RCC 7860 (cell line): ENCODE data around the gene ADAM10.
"Not testable (repeated sequence)": the region's sequence is repeated elsewhere in the genome, so short reads cannot be mapped to it uniquely, and the experiment has no call there.

ENCODE experiments used
- DNase-seq: peaks from one replicate; pipeline ENCODE4 v3.0.0-alpha.2; 2015; ENCODE audit warnings: low spot score
- FAIRE-seq: peaks from 2 replicates; lab custom pipeline; 2012; peaks lifted over from hg19 to GRCh38; lab: Jason Lieb, UNC

The ADAM10 gene, protein sequence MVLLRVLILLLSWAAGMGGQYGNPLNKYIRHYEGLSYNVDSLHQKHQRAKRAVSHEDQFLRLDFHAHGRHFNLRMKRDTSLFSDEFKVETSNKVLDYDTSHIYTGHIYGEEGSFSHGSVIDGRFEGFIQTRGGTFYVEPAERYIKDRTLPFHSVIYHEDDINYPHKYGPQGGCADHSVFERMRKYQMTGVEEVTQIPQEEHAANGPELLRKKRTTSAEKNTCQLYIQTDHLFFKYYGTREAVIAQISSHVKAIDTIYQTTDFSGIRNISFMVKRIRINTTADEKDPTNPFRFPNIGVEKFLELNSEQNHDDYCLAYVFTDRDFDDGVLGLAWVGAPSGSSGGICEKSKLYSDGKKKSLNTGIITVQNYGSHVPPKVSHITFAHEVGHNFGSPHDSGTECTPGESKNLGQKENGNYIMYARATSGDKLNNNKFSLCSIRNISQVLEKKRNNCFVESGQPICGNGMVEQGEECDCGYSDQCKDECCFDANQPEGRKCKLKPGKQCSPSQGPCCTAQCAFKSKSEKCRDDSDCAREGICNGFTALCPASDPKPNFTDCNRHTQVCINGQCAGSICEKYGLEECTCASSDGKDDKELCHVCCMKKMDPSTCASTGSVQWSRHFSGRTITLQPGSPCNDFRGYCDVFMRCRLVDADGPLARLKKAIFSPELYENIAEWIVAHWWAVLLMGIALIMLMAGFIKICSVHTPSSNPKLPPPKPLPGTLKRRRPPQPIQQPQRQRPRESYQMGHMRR

DNA sequence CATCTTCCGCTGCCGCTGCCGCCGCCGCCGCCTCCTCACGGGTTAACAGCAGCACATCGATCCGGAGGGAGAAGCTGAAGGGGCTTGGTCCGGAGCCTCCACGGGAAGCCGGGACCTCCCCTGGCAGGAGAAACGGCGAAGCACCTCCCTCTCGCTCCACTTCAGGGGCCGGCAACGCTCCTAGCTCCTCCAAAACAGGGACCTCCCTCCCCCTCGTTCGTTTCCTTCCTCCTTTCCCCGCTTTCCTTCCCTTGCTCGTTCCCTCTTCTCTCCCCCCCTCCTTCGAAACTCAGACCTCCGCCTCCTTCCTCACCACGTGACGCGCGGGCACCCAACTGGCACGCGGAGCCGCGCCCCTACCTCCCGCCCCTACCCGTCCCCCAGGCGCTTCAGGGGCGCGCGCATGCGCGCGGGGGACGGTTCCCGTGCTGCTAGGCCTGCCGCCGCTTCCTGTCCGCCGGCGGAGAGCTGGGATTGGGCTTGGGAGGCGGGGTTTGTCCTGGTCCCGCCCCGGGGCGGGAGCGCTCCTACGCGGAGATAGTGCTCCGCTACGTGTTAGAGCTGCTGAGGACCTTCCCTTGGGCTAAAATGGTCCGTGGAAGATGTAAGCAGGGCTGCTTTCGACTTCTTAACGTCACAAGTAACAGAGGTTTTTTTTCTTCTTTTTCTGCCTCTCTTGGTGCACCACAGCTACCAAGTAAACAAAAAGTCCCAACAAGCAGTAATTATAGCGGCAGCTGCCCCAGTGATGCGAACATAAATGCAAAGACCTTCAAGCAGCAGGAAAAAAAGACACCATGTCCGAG, at the start of gene ADAM10:
TSS of gene ADAM10 (minus strand) at position 176 of the 806 bp plus-strand sequence. CDS start at position 3, 173 bp downstream.
- DNase-seq (peak; percentile 96), FAIRE-seq (peak; percentile 59)

DNA sequence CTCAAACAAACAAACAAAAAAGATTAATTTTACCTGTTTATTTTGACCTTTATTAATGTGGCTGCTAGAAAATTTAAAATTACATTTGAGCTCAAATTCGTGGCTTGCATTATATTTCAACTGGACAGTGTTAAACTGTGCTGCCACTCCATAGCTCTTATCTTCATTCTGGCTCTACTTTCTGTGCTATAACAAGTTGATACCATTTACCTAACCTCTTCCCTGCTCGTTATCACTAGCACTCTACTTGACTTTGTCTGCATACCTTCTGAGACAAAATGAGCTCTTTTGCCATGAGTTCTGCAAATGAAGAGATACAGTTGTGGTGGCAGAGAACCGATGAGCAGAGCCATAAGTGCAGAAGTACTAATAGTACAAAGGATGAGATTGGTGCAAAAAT, 48.0 kb upstream of the ADAM10 start:
- FAIRE-seq (no peak), DNase-seq (no peak)

DNA sequence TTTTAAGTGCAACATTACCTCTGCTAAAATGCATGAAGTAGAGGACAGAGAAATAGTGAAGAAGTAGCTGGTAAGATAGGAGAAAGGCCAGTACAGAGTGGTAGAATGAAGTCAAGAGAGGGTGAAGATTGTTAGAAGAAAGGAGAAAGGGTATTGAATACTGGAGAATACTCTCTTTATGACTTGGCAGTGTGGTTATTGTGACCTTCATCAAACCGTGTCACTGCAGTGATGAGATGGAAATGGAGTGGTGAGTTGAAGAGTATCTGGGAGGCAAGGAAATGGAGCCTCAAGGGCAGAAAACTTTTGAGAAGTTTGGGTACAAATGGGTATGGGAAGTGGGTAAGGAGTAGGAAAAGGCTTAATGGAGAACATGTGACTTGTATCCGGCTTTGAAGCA, 46.3 kb upstream of the ADAM10 start:
- no peak for DNase-seq
- FAIRE-seq: no peak

DNA sequence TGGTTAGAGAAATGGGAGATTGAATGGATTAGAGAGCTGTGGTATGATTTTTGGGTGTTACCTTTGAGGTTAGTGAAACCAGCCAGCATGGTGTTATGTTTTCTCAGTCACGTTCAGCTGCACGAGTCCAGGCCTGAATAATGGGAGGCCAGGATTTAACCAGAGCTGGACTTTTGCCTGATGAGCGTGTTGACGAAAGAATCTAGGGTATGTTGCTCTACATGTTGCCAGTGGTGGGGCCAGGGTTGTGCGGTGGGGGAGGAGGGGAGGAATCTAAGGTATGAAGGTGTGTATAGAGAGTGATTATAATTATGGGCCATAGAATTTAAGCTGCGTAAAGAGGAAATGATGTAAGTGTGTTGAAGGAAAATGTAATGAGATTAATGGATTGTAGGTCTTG, 44.4 kb upstream of the ADAM10 start:
- DNase-seq: no peak
- no peak for FAIRE-seq

DNA sequence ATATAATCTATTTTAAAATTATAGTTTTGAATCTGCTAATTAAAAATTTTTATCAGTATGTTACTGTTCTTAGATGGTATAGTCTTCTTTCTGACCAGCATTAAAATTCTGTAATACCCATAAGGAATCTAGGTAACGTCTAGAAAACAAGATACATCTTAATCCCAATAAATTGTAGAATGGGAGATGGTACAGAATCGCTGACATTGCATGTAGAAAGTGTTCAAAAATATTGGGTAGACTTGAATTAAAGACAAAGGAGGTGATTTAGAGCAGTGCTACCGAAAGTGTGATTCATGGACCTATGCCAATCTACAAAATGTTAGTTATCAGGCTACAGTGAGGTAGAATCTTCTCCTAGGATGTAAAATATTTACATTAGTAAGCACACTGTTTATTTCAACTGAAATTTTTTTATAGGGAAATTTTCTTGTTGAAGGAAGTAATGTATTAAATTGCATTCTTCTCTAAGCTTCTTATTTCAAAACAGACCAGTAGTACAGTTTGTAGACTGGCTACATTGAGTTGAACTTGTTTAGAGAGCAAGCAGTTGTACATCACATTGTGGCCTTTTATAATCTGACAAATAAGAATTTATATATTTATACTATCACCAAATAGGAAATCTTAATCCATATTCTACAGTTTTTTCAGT, 38.7 kb upstream of the ADAM10 start:
- DNase-seq (no peak), FAIRE-seq (no peak)

DNA sequence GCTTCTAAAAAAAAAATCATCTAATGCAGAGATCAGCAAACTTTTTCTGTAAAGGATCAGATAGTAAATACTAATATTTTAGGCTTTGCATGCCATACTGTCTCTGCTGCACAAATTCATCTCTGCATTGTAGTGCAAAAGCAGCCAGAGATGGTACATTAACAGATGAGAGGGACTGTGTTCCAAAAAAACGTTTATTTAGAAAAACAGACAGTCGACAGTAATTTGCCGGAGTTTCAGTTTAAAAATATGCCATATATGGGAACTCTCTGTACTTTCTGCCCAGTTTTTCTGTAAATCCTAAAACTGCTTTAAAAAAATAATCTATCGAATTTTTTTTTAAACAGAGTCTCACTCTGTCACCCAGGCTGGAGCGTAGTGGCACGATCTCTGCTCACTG, 35.8 kb upstream of the ADAM10 start:
- FAIRE-seq: no peak
- DNase-seq: no peak

DNA sequence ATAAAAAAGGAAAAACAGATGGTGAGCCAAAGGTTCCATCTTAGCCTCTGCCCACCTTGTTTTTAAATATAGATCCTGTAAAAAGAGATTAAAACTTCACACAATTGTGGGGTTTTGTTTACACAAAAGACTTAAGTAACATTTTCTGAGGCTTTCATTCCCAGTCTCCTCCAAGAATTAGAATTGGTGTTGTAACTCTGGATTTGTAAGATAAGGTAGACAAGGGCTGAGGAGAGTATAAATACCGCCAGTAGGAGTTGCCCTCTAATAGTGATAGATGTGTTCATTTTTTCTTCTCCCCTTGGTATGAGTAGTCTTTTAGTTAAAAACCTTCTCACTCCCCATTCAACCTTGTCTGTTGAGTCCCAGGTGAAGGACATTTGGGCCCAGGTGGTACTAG, 30.0 kb upstream of the ADAM10 start:
- DNase-seq (no peak), FAIRE-seq (no peak)

DNA sequence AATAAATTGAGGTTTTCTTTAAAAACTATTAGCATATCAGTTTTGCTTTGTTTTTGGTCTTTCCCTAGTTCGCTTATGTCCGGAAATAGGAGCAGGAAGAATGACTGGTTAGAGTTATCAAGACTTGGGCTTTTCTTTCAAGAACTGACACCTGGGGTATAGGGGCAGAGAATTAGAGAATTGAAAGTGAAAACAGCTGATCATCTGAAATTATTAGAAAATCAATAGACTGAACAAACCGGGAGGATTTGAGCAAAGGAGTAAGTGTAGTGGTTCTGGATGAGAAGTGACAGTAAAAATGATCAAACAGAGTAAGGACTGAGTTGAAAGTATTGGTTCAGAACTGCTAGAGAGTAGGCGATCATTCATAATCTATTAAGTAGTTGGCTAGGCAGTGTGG, 27.6 kb upstream of the ADAM10 start:
- no peak for FAIRE-seq
- no peak for DNase-seq

DNA sequence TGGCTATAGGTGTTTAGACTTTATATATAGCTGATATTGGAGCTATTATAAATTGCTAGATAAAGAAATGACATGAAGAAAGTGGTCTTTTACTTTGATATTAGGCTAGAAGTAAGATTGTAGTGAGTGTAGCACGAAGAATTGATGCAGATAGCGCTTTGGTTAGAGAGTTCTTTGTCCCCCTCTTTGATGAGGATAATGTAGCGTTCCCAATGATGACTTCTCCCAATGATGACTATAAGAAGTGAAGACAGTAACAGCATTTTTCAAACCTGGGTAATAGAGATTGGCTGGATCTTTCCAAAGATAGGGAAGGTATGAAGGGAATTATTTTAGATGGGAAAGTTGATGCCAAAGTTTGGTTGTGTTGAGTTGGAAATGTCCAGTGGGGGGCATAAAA, 25.9 kb upstream of the ADAM10 start:
- no peak for FAIRE-seq
- no peak for DNase-seq

DNA sequence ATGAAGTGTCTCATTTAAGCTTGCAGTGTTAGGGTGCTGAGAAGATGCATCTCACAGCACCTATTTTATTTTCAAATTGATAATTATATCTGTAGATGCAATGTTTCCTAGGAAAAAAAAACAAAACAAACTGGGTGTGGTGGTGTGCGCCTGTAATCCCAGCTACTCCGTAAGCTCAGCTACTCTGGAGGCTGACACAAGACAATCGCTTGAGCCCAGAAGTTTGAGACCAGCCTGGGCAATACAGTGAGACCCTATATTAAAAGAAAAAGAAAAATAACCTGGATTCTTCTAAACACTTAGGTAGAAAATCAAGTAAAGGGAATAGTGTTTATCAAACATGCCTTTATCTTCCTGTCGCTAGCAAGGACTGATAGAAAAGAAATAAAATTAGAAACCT, 23.5 kb upstream of the ADAM10 start:
- FAIRE-seq: no peak
- DNase-seq: no peak

DNA sequence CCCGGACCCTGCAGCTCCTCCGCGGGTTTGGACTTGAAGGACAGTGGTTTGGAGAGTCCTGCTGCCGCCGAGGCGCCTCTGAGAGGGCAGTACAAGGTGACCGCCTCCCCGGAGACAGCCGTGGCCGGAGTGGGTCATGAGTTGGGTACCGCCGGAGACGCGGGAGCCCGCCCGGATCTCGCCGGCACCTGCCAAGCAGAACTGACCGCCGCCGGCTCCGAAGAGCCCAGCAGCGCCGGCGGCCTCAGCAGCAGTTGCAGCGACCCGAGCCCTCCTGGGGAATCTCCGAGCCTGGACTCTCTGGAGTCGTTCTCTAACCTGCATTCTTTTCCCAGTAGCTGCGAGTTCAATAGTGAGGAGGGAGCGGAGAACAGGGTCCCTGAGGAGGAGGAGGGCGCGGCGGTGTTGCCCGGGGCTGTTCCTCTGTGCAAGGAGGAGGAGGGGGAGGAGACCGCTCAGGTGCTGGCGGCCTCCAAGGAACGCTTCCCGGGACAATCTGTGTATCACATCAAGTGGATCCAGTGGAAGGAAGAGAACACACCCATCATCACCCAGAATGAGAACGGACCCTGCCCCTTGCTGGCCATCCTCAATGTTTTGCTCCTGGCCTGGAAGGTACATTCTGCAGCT, 22.2 kb upstream of the ADAM10 start:
- FAIRE-seq (no peak), DNase-seq (no peak)

DNA sequence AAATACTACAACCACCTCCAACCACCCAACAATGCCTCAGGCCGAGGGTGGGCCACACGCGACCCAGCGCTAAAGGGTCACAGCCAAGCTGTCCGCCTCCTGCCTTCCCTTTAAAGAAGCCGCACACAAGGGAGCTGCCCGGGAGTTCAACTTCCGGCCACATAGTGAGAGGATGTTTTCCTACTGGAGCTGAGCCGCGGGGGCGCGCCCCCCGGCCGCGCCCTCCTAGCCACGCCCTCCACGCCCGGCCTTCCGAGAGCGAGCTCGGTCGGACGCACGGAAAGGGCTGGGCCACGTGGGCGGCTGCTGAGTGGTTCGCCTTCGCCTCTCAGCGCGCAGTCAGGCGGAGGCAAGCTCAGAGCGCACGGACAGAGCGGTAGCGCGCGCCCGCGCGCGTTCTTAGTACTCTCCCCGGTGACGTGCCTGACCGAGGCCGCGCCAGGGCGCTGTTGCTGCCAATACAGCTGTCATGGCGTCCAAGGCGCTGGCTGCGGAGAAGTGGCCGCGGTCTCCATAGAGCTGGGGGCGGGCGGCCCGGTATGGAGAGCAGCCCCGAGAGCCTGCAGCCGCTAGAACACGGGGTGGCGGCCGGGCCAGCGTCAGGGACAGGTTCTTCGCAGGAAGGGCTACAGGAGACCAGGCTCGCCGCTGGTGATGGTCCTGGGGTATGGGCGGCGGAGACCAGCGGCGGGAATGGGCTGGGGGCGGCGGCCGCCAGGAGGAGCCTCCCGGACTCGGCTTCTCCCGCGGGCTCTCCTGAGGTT, 21.5 kb upstream of the ADAM10 start, which contains the start of gene MINDY2:
TSS of gene MINDY2 (plus strand) at position 446 of the 764 bp plus-strand sequence. CDS start at position 540, 94 bp downstream.
- DNase-seq (peak; percentile 94), FAIRE-seq (peak; percentile 75)

DNA sequence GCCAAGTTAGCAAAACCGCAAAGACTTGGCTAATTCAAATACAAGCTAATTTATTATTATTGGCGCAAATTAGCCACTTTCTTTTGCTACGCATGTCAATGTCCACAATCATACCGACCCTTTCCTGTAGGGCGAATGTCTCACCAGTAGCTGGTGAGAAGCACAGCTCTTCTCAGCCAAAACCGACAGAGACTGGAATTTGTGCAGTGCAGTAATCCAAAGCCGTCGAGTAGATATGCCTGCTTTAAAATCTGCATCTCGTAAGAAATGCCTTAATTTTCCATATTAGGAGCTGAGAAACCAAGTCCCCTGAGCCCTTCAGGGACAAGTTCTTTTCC, 21.0 kb upstream of the ADAM10 start:
- DNase-seq: peak; percentile 30
- no peak for FAIRE-seq

DNA sequence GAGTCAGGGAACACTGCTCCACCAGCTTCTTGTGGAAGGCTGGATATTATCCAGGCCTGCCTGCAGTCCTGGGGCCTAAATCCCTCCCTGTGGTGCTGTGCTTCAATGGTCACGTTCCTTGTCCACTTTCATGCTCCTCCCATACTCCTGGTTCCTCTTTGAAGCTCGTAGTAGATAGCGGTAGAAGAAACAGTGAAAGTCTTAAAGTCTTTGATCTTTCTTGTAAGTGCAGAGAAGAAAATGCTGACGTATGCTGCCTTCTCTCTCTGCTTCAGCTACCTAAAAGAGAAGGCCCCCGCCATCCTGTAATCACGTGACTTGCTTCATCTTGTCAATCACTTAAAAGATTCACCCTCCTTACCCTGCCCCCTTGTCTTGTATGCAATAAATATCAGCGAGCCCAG, 19.1 kb upstream of the ADAM10 start:
- FAIRE-seq, DNase-seq: not testable (repeated sequence)

DNA sequence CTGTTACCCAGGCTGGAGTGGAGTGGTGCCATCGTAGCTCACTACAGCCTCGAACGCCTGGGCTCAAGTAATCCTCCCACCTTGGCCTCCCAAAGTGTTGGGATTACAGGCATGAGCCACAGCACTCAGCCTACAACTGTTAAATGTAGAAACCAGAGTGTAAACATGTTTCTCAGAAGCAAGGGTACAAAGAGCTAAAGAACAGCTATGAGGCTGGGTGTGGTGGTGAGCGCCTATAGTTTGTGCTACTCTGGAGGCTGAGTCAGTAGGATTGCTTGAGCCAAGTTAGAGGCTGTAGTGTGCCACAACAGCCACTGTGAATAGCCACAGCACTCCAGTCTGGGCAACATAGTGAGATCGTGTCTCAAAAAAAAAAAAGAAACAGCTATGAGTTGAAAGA, 16.8 kb upstream of the ADAM10 start:
- DNase-seq: no peak
- no peak for FAIRE-seq

DNA sequence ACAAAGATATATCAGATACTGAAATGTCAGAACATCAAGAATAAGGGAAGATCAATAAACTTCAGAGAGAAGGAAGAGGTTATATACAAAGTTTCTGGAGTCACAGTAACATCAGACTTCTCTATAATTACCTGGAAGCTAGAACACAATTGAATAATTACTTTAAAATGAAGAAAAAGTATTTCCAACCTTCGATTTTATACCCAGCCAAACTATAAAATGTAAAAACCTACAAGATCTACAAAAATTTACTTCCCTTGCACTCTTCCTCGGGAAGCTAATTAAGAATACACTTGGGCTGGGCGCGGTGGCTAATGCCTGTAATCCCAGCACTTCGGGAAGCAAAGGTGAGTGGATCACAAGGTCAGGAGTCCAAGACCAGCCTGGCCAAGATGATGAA, 15.0 kb upstream of the ADAM10 start:
- DNase-seq: no peak
- no peak for FAIRE-seq

DNA sequence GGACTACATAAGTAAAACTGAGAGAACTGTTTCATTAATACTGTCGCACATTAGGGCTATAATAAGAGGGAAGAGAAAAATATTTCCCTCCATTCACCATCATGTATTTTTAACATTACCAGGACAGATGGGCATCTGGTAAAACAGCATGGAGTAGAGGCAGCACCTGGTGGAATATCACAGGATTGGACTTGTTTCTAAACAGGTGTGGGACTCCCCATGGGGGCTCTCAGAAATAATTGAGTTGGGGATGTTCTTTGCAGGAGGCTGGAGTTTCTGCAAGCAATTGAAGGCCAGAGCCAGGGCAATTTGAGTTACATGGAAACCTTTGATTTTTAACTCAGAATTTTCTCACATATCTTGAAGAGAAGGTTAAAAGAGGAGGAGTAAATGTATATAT, 13.2 kb upstream of the ADAM10 start:
- DNase-seq (no peak), FAIRE-seq (no peak)

DNA sequence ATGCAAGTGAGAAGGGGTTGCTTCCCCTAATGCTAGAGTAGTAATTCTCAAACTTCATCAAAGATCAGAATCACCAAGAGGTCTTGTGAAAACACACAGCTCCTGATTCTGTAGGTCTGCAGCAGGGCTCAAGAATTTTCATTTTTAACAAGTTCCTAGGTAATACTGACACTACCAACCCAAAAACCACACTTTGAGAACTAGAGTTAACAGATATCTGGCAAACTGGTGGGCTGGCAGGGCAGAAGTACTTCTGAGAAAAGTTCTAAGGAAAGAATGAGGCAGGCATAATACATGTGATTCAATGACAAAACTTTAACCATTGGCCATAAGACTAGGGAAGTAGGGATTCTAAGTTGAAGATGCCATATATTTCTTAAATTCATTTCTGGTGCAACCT, 12.8 kb upstream of the ADAM10 start:
- no peak for FAIRE-seq

DNA sequence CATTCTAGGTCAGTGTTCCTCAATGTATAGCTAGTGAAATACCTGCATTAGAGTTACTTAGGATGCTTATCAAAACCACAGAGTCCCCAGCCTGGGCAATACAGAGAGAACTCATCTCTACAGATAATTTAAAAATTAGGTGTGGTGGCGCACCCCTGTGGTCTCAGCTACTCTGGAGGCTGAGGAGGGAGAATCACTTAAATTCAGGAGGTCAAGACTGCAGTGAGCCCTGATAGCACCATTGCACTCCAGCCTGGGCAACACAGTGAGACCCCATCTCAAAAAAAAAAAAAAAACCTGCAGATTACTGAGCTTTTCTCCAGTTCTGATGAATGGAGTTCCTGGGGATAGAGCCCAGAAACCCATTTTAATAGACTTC, 11.5 kb upstream of the ADAM10 start:
- FAIRE-seq: no peak
- no peak for DNase-seq

More for the DNA sequence above, 12.8 kb upstream of the ADAM10 start:
- DNase-seq: no peak
